DMS153 treated with DMSO at 0.1 percent for 48 hours (cell line): ENCODE results near the gene ANO10.
"Not testable (repeated sequence)": the region's sequence is repeated elsewhere in the genome, so short reads cannot be mapped to it uniquely, and the experiment has no call there.

ENCODE experiments used
- DNase-seq: peaks from one replicate; lab custom pipeline; 2025; ENCODE audit not compliant: unreplicated experiment; lab: John Stamatoyannopoulos, UW

Gene ANO10

GRCh38 chr3:43356033-43356432 is 265.8 kb downstream of the ANO10 start:
- not testable (repeated sequence) for DNase-seq

- no peak for DNase-seq
These were observed 267.7 kb downstream of the ANO10 start for GRCh38 chr3:43353923-43354670.

GRCh38 chr3:43353393-43353792 is 268.4 kb downstream of the ANO10 start:
- no peak for DNase-seq

- DNase-seq = no peak
These were observed 272.1 kb downstream of the ANO10 start for GRCh38 chr3:43349716-43350115.

- DNase-seq = no peak
These were observed 272.8 kb downstream of the ANO10 start for GRCh38 chr3:43348852-43349574.

- no peak for DNase-seq
These were observed 273.5 kb downstream of the ANO10 start for GRCh38 chr3:43348350-43348749.

- DNase-seq = no peak
These were observed 274.0 kb downstream of the ANO10 start for GRCh38 chr3:43347774-43348173.

GRCh38 chr3:43346978-43347749 is 274.6 kb downstream of the ANO10 start:
- DNase-seq = no peak

- no peak for DNase-seq
These were observed 275.9 kb downstream of the ANO10 start for GRCh38 chr3:43345877-43346276.

- DNase-seq = no peak
These were observed 276.6 kb downstream of the ANO10 start for GRCh38 chr3:43345246-43345645.

GRCh38 chr3:43344520-43344919 is 277.3 kb downstream of the ANO10 start:
- no peak for DNase-seq

- DNase-seq = no peak
These were observed 278.0 kb downstream of the ANO10 start for GRCh38 chr3:43343815-43344214.

GRCh38 chr3:43343185-43343584 is 278.6 kb downstream of the ANO10 start:
- DNase-seq = no peak

- DNase-seq = no peak
These were observed 280.0 kb downstream of the ANO10 start for GRCh38 chr3:43341788-43342187.

- no peak for DNase-seq
These were observed 281.4 kb downstream of the ANO10 start for GRCh38 chr3:43340403-43340802.

GRCh38 chr3:43338295-43338694 is 283.5 kb downstream of the ANO10 start:
- no peak for DNase-seq

GRCh38 chr3:43335799-43336198 is 286.0 kb downstream of the ANO10 start:
- DNase-seq = no peak

GRCh38 chr3:43334976-43335375 is 286.8 kb downstream of the ANO10 start:
- DNase-seq = no peak

- no peak for DNase-seq
These were observed 290.4 kb downstream of the ANO10 start for GRCh38 chr3:43331381-43331780.

GRCh38 chr3:43330981-43331380 is 290.8 kb downstream of the ANO10 start:
- DNase-seq = no peak

- DNase-seq = no peak
These were observed 293.2 kb downstream of the ANO10 start for GRCh38 chr3:43328653-43329052.

GRCh38 chr3:43327582-43327979 is 294.2 kb downstream of the ANO10 start:
- DNase-seq = no peak
